Stromal cell of bone marrow (primary cell): ENCODE results near the gene TTLL11.
A peak's percentile ranks its signal among the peaks of the same experiment; 100 is the strongest.

Experiments
- DNase-seq: peaks from one replicate; pipeline ENCODE4 v3.0.0-alpha.2; 2012; ENCODE audit warnings: low read depth

The TTLL11 gene

GRCh38 chr9:121974421-121974820 lies 118.7 kb downstream of the TTLL11 start:
- DNase-seq = no peak

GRCh38 chr9:121972501-121972981 lies 120.6 kb downstream of the TTLL11 start:
- DNase-seq = peak; percentile 28

GRCh38 chr9:121968056-121968455 lies 125.1 kb downstream of the TTLL11 start:
- DNase-seq = no peak

GRCh38 chr9:121966706-121967105 lies 126.4 kb downstream of the TTLL11 start:
- no peak for DNase-seq

GRCh38 chr9:121963528-121963995 lies 129.5 kb downstream of the TTLL11 start:
- no peak for DNase-seq

- DNase-seq = no peak
These were observed 130.7 kb downstream of the TTLL11 start for GRCh38 chr9:121962421-121962820.

GRCh38 chr9:121960665-121961064 lies 132.4 kb downstream of the TTLL11 start:
- no peak for DNase-seq

- DNase-seq = no peak
These were observed 134.6 kb downstream of the TTLL11 start for GRCh38 chr9:121958530-121958929.

GRCh38 chr9:121956808-121957207 lies 136.3 kb downstream of the TTLL11 start:
- DNase-seq = no peak

- DNase-seq = no peak
These were observed 137.5 kb downstream of the TTLL11 start for GRCh38 chr9:121955649-121956048.

- peak; percentile 38 for DNase-seq
These were observed 138.5 kb downstream of the TTLL11 start for GRCh38 chr9:121954477-121955140.

- no peak for DNase-seq
These were observed 140.5 kb downstream of the TTLL11 start for GRCh38 chr9:121952611-121953010.

GRCh38 chr9:121950866-121951265 lies 142.2 kb downstream of the TTLL11 start:
- no peak for DNase-seq

GRCh38 chr9:121950441-121950840 lies 142.7 kb downstream of the TTLL11 start:
- no peak for DNase-seq

- no peak for DNase-seq
These were observed 143.3 kb downstream of the TTLL11 start for GRCh38 chr9:121949766-121950165.

- no peak for DNase-seq
These were observed 143.7 kb downstream of the TTLL11 start for GRCh38 chr9:121949364-121949763.

- no peak for DNase-seq
These were observed 145.3 kb downstream of the TTLL11 start for GRCh38 chr9:121947775-121948174.

GRCh38 chr9:121946465-121946864 lies 146.6 kb downstream of the TTLL11 start:
- DNase-seq = no peak

- peak; percentile 16 for DNase-seq
These were observed 147.3 kb downstream of the TTLL11 start for GRCh38 chr9:121945849-121946248.

GRCh38 chr9:121945281-121945680 lies 147.8 kb downstream of the TTLL11 start:
- no peak for DNase-seq

GRCh38 chr9:121944711-121945191 lies 148.4 kb downstream of the TTLL11 start:
- DNase-seq = peak; percentile 80

GRCh38 chr9:121943463-121943862 lies 149.6 kb downstream of the TTLL11 start:
- no peak for DNase-seq

- DNase-seq = no peak
These were observed 150.2 kb downstream of the TTLL11 start for GRCh38 chr9:121942866-121943382.

GRCh38 chr9:121942313-121942712 lies 150.8 kb downstream of the TTLL11 start:
- DNase-seq = no peak
